Osteoblast (primary cell): Measurements from ENCODE around the gene SPATA45. TPM values are rescaled to one million over a fixed set of nuclear protein-coding genes. Genes with fewer than 3 reads are reported as not detected.
A peak's percentile ranks its signal among the peaks of the same experiment; 100 is the strongest.

Experiments used
- DNase-seq: peaks from one replicate; pipeline ENCODE4 v3.0.0; 2011; ENCODE audit warnings: low spot score, mixed read lengths; ENCODE audit not compliant: insufficient read length; ENCODE audit errors: missing footprints
- H2AFZ ChIP-seq: 2 replicates; pipeline ENCODE4 v1.6.0; 2011; ENCODE audit warnings: mild to moderate bottlenecking, low read length
- H3K27ac ChIP-seq: 2 replicates; pipeline ENCODE4 v1.5.1; 2011; ENCODE audit warnings: mild to moderate bottlenecking, low read depth, low read length, moderate library complexity
- H3K27me3 ChIP-seq: 2 replicates; pipeline ENCODE4 v1.6.0; 2012; ENCODE audit warnings: mild to moderate bottlenecking, control low read depth, inconsistent platforms, low read length, moderate library complexity; ENCODE audit not compliant: insufficient read depth
- H3K36me3 ChIP-seq: 2 replicates; pipeline ENCODE4 v1.5.1; 2011; ENCODE audit warnings: mild to moderate bottlenecking, low read length, control low read depth, moderate library complexity; ENCODE audit not compliant: insufficient read depth
- H3K4me1 ChIP-seq: 2 replicates; pipeline ENCODE4 v1.5.1; 2011; ENCODE audit warnings: mild to moderate bottlenecking, low read length, control low read depth, moderate library complexity; ENCODE audit not compliant: insufficient read depth
- H3K4me2 ChIP-seq: 2 replicates; pipeline ENCODE4 v1.6.0; 2011; ENCODE audit warnings: mild to moderate bottlenecking, low read length; ENCODE audit not compliant: insufficient read depth
- H3K4me3 ChIP-seq: fragments of 200-600 bp; sonication (generic); 3 replicates; pipeline ENCODE4 v1.5.1; 2012; ENCODE audit warnings: mild to moderate bottlenecking, low read length, inconsistent platforms; ENCODE audit not compliant: insufficient read depth
- H3K79me2 ChIP-seq: 2 replicates; pipeline ENCODE4 v1.6.0; 2012; ENCODE audit warnings: mild to moderate bottlenecking, low read length, control low read depth, inconsistent platforms; ENCODE audit not compliant: insufficient read depth
- H3K9me3 ChIP-seq: 2 replicates; pipeline ENCODE4 v1.5.1; 2011; ENCODE audit warnings: low read depth, low read length, control low read depth
- H4K20me1 ChIP-seq: 2 replicates; pipeline ENCODE4 v1.6.0; 2012; ENCODE audit warnings: mild to moderate bottlenecking, low read length, control low read depth; ENCODE audit not compliant: insufficient read depth
- total RNA-seq: library from RNA; depleted of rRNA; stranded (reverse); fragments of >200 nt; gene quantifications from 2 replicates; pipeline ENCODE4 v1.2.3, GENCODE V29; 2012
- TF ChIP-seq, protein P1 (sequence below): IDR thresholded peaks from 2 replicates; pipeline ENCODE4 v1.5.1; 2011; ENCODE audit warnings: mild to moderate bottlenecking, low read depth, low read length, moderate library complexity; ENCODE audit errors: extremely low read depth

The SPATA45 gene
- total RNA-seq, 1 donor: not detected

DNA sequence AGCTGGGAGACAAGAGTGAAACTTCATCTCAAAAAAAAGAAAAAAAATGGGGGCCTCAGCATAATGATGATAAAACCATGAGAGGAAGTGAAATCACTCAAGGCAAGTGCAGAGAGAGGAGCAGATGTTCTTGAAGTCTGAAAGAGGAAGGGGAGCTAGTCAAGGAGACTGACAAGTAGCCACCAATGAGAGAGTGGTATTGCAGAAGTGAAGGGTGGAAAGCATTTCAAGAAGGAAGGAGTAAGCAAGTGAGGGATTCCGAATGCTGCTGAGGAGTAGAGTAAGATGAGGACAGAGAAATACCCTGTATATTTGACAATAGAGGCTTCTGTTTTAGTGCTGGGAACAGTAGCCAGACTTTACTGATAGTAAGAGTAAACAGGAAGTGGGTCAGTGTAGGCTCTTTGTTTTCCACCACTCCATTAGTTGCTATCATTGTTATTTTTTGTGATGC, 52.9 kb downstream of the SPATA45 start:
- TF ChIP-seq, protein P1, sequence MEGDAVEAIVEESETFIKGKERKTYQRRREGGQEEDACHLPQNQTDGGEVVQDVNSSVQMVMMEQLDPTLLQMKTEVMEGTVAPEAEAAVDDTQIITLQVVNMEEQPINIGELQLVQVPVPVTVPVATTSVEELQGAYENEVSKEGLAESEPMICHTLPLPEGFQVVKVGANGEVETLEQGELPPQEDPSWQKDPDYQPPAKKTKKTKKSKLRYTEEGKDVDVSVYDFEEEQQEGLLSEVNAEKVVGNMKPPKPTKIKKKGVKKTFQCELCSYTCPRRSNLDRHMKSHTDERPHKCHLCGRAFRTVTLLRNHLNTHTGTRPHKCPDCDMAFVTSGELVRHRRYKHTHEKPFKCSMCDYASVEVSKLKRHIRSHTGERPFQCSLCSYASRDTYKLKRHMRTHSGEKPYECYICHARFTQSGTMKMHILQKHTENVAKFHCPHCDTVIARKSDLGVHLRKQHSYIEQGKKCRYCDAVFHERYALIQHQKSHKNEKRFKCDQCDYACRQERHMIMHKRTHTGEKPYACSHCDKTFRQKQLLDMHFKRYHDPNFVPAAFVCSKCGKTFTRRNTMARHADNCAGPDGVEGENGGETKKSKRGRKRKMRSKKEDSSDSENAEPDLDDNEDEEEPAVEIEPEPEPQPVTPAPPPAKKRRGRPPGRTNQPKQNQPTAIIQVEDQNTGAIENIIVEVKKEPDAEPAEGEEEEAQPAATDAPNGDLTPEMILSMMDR: no peak
- Histone ChIP-seq H3K79me2 (peaks cover 13% of the 10 kb centered on the region), H4K20me1 (no peaks in the 10 kb centered on the region), H3K36me3 (peaks cover 5% of the 10 kb centered on the region), H3K4me1 (peaks cover 18% of the 10 kb centered on the region), H3K27ac (no peak overlapping the region), H3K9me3 (no peaks in the 10 kb centered on the region), H3K4me3 (no peak overlapping the region), H3K4me2 (no peak overlapping the region), H3K27me3 (no peaks in the 10 kb centered on the region), H2AFZ (no peak overlapping the region)
- DNase-seq: peak; percentile 43

DNA sequence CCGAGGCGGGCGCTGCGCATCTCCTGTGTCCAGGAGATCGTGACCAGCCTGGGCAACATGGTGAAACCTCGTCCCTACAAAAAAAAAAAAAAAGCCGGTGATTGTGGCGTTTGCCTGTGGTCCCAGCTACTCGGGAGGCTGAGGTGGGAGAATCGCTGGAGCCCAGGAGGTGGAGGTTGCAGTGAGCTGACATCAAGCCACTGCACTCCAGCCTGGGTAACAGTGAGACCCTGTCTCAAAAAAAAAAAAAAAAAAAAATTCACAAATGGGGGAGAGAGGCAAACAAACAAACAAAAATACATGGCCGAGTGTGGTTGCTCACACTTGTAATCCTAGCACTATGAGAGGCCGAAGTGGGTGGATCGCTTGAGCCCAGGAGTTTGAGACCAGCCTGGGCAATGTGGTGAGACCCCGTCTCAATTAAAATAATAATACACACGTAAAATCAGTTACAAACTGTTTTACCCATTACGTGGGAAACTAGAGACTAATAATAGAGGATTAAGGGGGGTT, 55.0 kb downstream of the SPATA45 start:
- H3K4me1 ChIP-seq: peaks cover 15% of the 10 kb centered on the region
- no peaks in the 10 kb centered on the region for H4K20me1 ChIP-seq
- peak overlapping the region; percentile 99 for H3K27ac ChIP-seq
- H3K4me3 ChIP-seq: peak overlapping the region; percentile 97
- peaks cover 19% of the 10 kb centered on the region for H3K79me2 ChIP-seq
- no peaks in the 10 kb centered on the region for H3K9me3 ChIP-seq
- H2AFZ ChIP-seq: peak overlapping the region; percentile 100
- TF ChIP-seq, protein P1: no peak
- H3K27me3 ChIP-seq: no peaks in the 10 kb centered on the region
- H3K4me2 ChIP-seq: peak overlapping the region; percentile 96
- no peaks in the 10 kb centered on the region for H3K36me3 ChIP-seq
- DNase-seq: no peak

DNA sequence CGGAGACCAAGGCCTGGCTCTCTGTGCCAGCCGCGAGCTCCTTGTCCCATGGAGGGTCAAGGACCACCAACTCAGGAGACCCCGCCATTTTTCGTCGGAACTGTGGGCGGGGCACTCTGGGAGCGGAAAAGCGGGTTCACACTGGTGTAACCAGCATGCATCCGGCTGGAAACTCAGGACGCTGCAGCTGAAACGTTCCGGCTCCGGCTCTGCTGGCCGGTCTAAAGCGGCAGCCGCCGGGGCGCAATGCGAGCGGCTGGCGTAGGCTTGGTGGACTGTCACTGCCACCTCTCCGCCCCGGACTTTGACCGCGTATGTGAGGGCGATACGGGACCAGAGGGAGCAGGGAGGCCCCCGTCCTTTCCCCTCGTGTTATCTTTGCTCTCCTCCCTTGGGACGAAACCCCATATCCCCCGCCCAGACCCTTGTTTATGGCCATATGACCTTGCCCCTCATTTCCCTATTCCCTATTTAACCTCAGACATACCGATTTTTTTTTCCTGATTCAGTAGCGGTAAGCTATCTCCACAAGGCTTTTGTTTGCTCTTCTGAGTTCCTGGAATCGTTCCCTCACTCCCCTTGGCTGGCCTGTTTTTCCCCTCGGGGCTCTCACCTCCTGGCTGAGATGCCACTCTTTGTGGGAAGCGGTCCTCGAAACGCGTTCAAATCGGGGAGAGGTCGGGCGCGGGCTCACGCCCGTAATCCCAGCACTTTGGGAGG, 55.6 kb downstream of the SPATA45 start, which contains the start of the genes NSL1 and TATDN3:
TSS of gene NSL1 (minus strand) at position 102 of the 720 bp plus-strand sequence. CDS start at position 88, 14 bp downstream.
TSS of gene TATDN3 (plus strand) at position 219 of the 720 bp plus-strand sequence. CDS start at position 247, 28 bp downstream.
- H2AFZ ChIP-seq: peak within 1 kb of the TSS; percentile 100
- H3K36me3 ChIP-seq: peaks cover 2% of the 10 kb centered on the region
- no peaks in the 10 kb centered on the region for H4K20me1 ChIP-seq
- H3K4me2 ChIP-seq: peak within 1 kb of the TSS; percentile 96
- H3K27ac ChIP-seq: peak within 1 kb of the TSS; percentile 99
- TF ChIP-seq, protein P1: no peak
- H3K4me1 ChIP-seq: peaks cover 13% of the 10 kb centered on the region
- peak within 1 kb of the TSS; percentile 97 for H3K4me3 ChIP-seq
- H3K27me3 ChIP-seq: no peaks in the 10 kb centered on the region
- no peaks in the 10 kb centered on the region for H3K9me3 ChIP-seq
- peak; percentile 92 for DNase-seq
- H3K79me2 ChIP-seq: peaks cover 19% of the 10 kb centered on the region

DNA sequence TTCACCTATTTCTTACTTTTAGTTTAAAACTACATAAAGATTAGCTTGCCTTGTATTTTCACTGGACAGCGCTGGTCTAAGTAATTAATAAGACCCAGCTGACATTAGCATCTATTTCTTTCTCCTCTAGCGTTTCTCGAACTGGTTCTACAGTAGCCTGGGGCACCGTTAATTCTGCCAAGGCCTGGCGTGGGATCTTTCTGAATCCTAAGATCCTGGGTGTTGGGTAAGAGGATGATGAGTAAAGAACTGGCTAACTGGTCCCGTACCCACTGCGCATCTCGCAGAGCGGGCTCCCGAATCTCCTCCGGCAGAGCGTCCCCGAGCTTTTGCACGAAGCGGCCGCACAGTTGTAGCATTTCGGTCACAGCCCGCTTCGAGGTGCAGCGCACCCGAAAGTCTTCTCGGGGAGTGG, 56.2 kb downstream of the SPATA45 start:
- Histone ChIP-seq H2AFZ (peak overlapping the region; percentile 100), H3K27ac (peak overlapping the region; percentile 99), H3K79me2 (peaks cover 19% of the 10 kb centered on the region), H3K27me3 (no peaks in the 10 kb centered on the region), H3K4me1 (peaks cover 13% of the 10 kb centered on the region), H3K36me3 (peaks cover 3% of the 10 kb centered on the region), H3K4me3 (peak overlapping the region; percentile 97), H3K4me2 (peak overlapping the region; percentile 96), H3K9me3 (no peaks in the 10 kb centered on the region), H4K20me1 (no peaks in the 10 kb centered on the region)
- DNase-seq: peak; percentile 95
- TF ChIP-seq, protein P1: no peak
